SK-N-SH (cell line): ENCODE results near the gene STK26.

Source experiments
- CTCF ChIP-seq: fragments of 200-600 bp; sonication (generic); IDR thresholded peaks from 2 replicates; pipeline ENCODE4 v1.6.1; 2017; ENCODE audit warnings: antibody characterized with exemption, mild to moderate bottlenecking, moderate library complexity
- EP300 ChIP-seq, 2 experiments: IDR thresholded peaks; 2 replicates each; pipeline versions ENCODE4 v1.4.0 to v1.6.1; 2012; ENCODE audit warnings: borderline replicate concordance in 1 of 2, low read depth in 1 of 2, low read length in 1 of 2
- GABPA ChIP-seq: IDR thresholded peaks from 2 replicates; pipeline ENCODE4 v1.4.0; 2012; ENCODE audit warnings: low read depth, mild to moderate bottlenecking
- JUND ChIP-seq: IDR thresholded peaks from 2 replicates; pipeline ENCODE4 v1.4.0; 2012
- MAX ChIP-seq: IDR thresholded peaks from 2 replicates; pipeline ENCODE4 v1.4.0; 2012; ENCODE audit warnings: low read depth
- MXI1 ChIP-seq: IDR thresholded peaks from 2 replicates; pipeline ENCODE4 v1.6.1; 2012; ENCODE audit warnings: mild to moderate bottlenecking, low read depth, low read length, improper control_type of control experiment
- POLR2AphosphoS5 ChIP-seq: IDR thresholded peaks from 2 replicates; pipeline ENCODE4 v1.6.1; 2012; ENCODE audit warnings: low read depth, low read length
- RFX5 ChIP-seq: IDR thresholded peaks from 2 replicates; pipeline ENCODE4 v1.6.1; 2012; ENCODE audit warnings: mild to moderate bottlenecking, improper control_type of control experiment, low read length
- SIN3A ChIP-seq: IDR thresholded peaks from 2 replicates; pipeline ENCODE4 v1.6.1; 2012; ENCODE audit warnings: low read depth, mild to moderate bottlenecking, low read length, moderate library complexity, borderline replicate concordance
- SMC3 ChIP-seq: IDR thresholded peaks from 2 replicates; pipeline ENCODE4 v1.6.1; 2012; ENCODE audit warnings: low read depth, low read length, improper control_type of control experiment
- TAF1 ChIP-seq: IDR thresholded peaks from 2 replicates; pipeline ENCODE4 v1.6.1; 2012; ENCODE audit warnings: low read depth, mild to moderate bottlenecking, low read length, moderate library complexity, borderline replicate concordance
- USF2 ChIP-seq: fragments of 150-350 bp; IDR thresholded peaks from 2 replicates; pipeline ENCODE4 v1.6.1; 2017; ENCODE audit warnings: antibody characterized with exemption, low read length, low read depth, borderline replicate concordance

GRCh38 chrX:132009350-132009749, 13.8 kb upstream of the STK26 start:
- TF ChIP-seq CTCF: no peak
- TF ChIP-seq MXI1: no peak
- TF ChIP-seq USF2: no peak
- no peak for TF ChIP-seq JUND
- no peak for TF ChIP-seq EP300 (IDR thresholded peaks at IDR 0.05; ENCODE audit: borderline replicate concordance in 1 of 2, low read depth in 1 of 2, low read length in 1 of 2)
- TF ChIP-seq SMC3: no peak
- TF ChIP-seq MAX: no peak
- no peak for TF ChIP-seq POLR2AphosphoS5
- TF ChIP-seq RFX5: no peak
- no peak for TF ChIP-seq TAF1
- TF ChIP-seq SIN3A: no peak
- TF ChIP-seq GABPA: no peak
